Activated gamma-delta T cell (primary cell): ENCODE results near the gene ZNF346.
"Not testable (repeated sequence)": the region's sequence is repeated elsewhere in the genome, so short reads cannot be mapped to it uniquely, and the experiment has no call there.

Experiments used
- DNase-seq: peaks from one replicate; lab custom pipeline; 2025; lab: John Stamatoyannopoulos, UW
- total RNA-seq, 2 donors: gene quantifications; one replicate each; lab custom pipeline; 2026; lab: John Stamatoyannopoulos, UW

The ZNF346 gene
- total RNA-seq: 27.3 to 29.6 reads per million in 2 donors

GRCh38 chr5:177022386-177023302 is at the start of gene ZNF346:
Gene ZNF346 (plus strand): TSS chr5:177022696. CDS start chr5:177022739, 43 bp downstream.
- DNase-seq: peak; percentile 64

- no peak for DNase-seq
Measured at GRCh38 chr5:176979669-176980068, 42.8 kb upstream of the ZNF346 start.

DNA sequence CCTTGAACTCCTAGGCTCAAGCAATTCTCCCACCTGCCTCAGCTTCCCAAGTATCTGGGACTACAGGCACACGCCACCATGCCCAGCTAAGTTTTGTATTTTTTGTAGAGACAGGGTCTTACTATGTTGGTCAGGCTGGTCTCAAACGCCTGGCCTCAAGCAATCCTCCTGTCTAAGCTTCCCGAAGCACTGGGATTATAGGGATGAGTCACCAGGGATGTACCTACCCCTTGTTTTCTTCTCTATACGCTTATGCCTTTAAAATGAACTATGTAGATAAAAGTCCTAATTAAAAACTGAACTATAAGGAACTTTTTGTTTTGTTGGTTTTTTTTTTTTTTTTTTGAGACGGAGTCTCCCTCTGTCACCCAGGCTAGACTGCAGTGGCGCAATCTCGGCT is 41.7 kb upstream of the ZNF346 start:
- no peak for DNase-seq

DNA sequence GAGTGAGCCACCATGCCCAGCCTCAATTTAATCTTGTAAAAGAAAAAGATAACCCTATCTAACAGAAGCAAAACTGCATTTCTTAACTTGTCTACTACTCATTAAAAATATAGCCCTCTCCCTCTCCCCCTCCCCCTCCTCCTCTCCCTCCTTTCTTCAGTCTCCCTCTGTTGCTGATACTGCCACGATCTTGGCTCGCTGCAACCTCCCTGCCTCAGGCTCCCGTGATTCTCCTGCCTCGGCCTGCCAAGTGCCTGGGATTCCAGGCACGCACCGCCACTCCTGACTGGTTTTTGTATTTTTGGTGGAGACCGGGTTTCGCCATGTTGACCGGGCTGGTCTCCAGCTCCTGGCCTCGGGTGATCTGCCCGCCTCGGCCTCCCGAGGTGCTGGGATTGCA is 39.4 kb upstream of the ZNF346 start:
- DNase-seq: not testable (repeated sequence)

GRCh38 chr5:176983593-176983992 is 38.9 kb upstream of the ZNF346 start:
- DNase-seq: not testable (repeated sequence)

GRCh38 chr5:176984176-176984575 is 38.3 kb upstream of the ZNF346 start:
- not testable (repeated sequence) for DNase-seq

DNA sequence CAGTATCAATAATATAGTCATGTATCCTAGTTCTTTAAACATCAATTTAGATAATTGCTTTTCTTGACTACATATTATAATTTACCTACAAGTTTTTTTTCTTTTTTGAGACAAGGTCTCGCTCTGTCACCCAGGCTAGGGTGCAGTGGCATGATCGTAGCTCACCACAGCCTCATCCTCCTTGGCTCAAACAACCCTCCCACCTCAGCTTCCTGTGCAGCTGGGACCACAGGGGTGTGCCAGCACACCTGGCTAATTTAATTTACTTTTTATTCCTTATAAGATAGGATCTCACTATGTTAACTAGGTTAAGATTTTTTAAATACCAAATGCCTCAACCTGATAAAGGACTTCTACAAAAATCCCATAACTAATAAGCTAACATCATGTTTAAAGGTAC is 37.0 kb upstream of the ZNF346 start:
- DNase-seq: no peak

DNA sequence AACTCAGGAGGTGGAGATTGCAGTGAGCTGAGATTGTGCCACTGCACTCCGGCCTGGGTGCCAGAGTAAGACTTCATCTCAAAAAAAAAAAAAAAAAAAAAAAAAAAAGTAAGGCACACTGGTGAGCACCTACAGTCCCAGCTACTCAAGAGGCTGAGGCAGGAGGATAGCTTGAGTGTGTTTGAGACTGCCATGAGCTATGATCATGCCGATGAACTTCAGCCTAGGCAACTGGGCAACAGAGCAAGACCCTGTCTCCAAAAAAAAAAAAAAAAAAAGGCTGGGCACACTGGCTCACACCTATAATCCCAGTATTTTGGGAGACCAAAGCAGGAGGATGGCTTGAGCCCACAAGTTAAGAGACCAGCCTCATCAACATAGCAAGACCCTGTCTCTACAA is 36.2 kb upstream of the ZNF346 start:
- DNase-seq: no peak

- DNase-seq: no peak
Measured at GRCh38 chr5:176987583-176987982, 34.9 kb upstream of the ZNF346 start.

- not testable (repeated sequence) for DNase-seq
Measured at GRCh38 chr5:176993081-176993480, 29.4 kb upstream of the ZNF346 start.

DNA sequence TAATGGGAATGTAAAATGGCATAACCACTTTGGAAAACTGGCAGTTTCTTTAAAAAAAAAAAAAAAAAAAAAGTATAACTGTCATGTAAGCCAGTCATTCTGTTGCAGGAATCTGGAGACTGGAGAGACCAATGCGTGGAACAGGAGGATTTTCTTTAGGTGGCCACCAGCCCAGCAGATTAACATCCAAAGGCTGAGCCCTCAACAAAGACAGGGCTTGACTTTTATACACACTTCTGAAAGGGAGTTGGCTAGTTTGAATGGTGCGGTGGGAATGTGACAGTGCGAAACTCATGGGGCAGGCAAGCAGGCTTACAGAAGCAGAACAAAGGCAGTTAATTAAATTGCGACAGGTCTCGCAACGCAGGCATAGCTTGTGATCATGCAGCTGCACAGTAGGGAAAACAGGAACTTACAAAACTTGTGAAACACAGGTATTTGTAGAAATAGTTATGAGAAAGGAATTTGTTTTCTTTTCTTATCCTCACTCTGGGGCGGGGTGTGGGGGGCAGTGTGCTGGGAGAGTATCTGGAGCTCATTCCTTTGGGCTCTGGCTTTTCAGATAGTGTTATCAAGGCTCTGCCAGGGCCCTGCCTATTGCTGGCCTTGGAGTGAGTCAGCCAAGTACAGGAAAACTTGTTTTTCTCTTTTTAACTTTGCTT is 27.9 kb upstream of the ZNF346 start:
- no peak for DNase-seq

GRCh38 chr5:176995122-176995490 is 27.4 kb upstream of the ZNF346 start:
- no peak for DNase-seq

GRCh38 chr5:176995896-176996767 is 26.4 kb upstream of the ZNF346 start:
- no peak for DNase-seq

- DNase-seq: no peak
Measured at GRCh38 chr5:176996780-176997179, 25.7 kb upstream of the ZNF346 start.

- DNase-seq: no peak
Measured at GRCh38 chr5:176998828-176999227, 23.7 kb upstream of the ZNF346 start.

- DNase-seq: not testable (repeated sequence)
Measured at GRCh38 chr5:176999526-176999925, 23.0 kb upstream of the ZNF346 start.

DNA sequence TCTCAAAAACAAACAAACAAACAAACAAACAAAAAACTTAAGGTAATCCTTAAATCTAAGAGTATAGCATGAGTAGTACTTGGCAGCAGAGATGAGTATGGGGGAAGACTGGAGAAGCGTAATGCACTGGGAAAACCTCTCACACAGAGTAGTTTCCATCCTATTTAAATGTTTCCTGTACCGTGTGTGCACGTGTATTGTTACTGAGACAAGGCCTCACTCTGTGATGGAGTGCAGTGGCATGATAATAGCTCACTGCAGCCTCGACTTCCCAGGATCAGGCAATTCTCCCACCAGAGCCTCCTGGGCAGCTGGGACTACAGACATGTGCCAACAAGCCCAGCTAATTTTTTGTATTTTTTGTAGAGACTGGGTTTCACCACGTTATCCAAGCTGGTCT is 18.8 kb upstream of the ZNF346 start:
- DNase-seq: no peak

DNA sequence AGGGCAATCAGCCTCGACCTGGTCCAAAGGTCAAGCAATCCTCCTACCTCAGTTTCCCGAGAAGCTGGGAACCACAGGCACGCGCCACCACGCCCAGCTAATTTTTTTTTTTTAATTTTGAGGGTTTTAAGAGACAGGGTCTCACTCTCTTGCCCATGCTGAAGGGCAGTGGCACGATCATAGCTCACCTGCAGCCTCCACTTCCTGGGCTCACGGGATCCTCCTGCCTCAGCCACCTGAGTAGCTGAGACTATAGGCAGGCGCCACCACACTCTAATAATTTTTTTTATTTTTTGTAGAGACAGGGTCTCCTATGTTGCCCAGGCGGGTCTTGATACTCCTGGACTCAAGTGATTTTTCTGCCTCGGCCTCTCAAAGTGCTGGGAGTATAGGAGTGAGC is 17.5 kb upstream of the ZNF346 start:
- no peak for DNase-seq

- peak; percentile 51 for DNase-seq
Measured at GRCh38 chr5:177005619-177006264, 16.8 kb upstream of the ZNF346 start.

DNA sequence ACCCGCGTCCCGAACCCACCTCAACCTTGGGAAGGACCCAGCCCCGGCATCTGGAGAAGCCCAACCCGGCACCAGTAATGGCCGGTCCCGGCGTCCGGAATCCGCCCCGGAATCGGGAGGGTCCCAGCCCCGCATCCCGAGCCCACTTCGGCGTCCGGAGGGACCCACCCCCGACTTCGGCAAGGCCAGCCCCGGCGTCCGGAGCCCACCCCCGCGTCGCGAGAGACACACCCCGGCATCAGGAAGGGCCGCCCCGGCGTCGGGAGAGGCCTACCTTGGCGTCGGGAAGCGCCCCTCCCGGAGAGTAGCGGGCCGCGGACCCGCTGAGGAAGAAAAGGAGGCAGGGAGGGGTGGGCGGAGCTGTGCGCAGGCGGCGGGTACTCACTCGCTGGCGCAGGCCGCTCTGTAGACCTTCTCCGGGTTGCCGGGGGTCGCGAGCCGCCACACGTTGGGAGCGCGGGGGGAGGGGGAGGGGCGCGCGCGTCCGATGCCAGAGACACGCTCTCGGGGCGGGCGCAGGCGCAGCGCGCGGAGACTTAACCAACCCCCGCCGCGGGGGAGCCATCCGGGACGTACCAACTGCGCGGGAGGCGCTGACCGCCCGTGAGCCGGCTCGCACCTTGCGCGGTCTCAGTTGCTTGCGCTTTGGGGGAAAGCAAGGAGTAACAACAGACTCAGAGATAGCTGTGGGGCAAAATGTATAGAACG is 16.1 kb upstream of the ZNF346 start, which contains the start of gene UIMC1:
Gene UIMC1 (minus strand): TSS at position 515 of the 708 bp plus-strand sequence. CDS start 24,164 bp downstream, outside the sequence.
- peak; percentile 88 for DNase-seq

- DNase-seq: no peak
Measured at GRCh38 chr5:177008716-177009115, 13.8 kb upstream of the ZNF346 start.
